ENCODE results near the gene FAXDC2.
"Not testable (repeated sequence)": the region's sequence is repeated elsewhere in the genome, so short reads cannot be mapped to it uniquely, and the experiment has no call there.

The FAXDC2 gene

GRCh38 chr5:154860765-154861164, 10.4 kb upstream of the FAXDC2 start:
- no peak for DNase-seq (ENCODE audit: low read depth)

GRCh38 chr5:154860123-154860522, 9.7 kb upstream of the FAXDC2 start:
- DNase-seq (ENCODE audit: low read depth): no peak

- no peak for DNase-seq (ENCODE audit: low read depth)
Observed at GRCh38 chr5:154858972-154859871, 8.8 kb upstream of the FAXDC2 start.

DNA sequence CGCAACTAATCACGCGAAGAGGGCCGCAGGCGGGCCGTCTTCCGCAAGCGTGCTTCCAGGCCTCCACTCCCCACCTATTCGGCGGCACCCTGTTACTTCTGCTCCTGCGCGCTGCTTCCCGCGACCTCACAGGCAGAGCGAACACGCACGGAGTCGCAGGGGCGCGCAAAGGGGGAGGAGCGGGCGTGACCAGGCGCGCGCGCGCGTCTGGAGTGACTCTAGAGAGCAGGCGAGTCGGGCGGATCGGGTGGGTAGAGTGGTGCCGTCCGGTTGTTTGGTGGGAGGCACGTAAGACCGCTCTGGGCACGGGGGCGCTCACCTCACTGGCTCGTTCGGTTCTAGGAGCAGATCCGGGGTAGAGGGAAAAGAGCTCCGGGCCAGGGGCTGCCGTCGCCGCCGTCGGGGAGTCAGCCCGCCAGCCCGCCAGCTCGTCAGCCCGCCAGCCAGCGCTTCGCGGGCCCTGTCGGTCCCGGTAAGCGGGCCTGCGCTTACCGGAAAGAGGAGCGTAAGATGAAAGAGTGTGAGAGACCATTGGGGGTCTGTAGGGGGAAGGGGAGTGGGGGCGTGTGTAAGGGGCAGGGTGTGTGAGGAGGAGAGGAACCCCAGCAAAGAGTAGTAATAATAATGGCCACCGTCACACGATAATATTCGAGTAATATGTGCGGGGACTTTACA, 8.0 kb upstream of the FAXDC2 start, which contains the start of gene CNOT8:
Gene CNOT8 (plus strand): TSS at position 331 of the 675 bp plus-strand sequence. CDS start 4,652 bp downstream, outside the sequence.
- peak; percentile 95 for DNase-seq (ENCODE audit: low read depth)

- peak; percentile 82 for DNase-seq (ENCODE audit: low read depth)
Observed at GRCh38 chr5:154857530-154858296, 7.3 kb upstream of the FAXDC2 start.

DNA sequence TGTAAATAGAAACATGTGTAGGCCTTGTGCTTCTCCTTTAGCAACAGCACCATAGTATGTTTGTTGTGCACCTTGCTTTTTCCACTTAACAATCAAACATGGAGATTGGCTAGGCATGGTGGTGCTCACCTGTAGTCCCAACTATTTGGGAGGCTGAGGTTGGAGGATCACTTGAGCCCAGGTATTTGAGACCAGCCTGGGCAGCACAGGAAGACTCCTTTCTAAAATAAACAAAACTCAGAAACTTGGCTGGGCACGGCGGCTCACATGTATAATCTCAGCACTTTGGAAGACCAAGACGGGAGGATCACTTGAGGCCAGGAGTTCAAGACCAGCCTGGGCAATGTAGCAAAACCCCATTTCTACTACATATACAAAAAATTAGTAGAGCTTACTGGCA, 948 bp upstream of the FAXDC2 start:
- no peak for DNase-seq (ENCODE audit: low read depth)

GRCh38 chr5:154849791-154850201, 607 bp downstream of the FAXDC2 start:
- no peak for DNase-seq (ENCODE audit: low read depth)

GRCh38 chr5:154849264-154849785, 1.1 kb downstream of the FAXDC2 start:
- DNase-seq (ENCODE audit: low read depth): no peak

- no peak for DNase-seq (ENCODE audit: low read depth)
Observed at GRCh38 chr5:154844809-154845208, 5.6 kb downstream of the FAXDC2 start.

- DNase-seq (ENCODE audit: low read depth): no peak
Observed at GRCh38 chr5:154842689-154843530, 7.5 kb downstream of the FAXDC2 start.

DNA sequence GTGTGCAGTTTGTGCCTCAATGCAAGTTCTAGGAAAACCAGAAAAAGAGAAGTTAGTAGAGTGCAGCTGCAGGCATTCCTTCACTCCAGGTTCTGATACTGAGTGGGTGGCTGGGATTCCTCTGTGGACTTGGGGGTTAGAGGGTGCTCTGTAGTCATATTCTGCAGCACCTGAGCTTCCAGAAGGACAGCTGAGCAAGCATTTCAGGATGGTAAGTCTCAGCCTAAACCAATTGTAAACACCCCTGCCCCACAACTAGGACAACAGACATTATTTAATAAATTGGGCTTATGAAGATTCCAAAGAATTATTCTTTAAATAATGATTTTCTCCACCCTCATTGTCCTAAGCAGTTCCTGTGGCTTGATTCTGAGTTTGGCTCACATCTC, 9.1 kb downstream of the FAXDC2 start:
- DNase-seq (ENCODE audit: low read depth): no peak

GRCh38 chr5:154840435-154841272, 9.7 kb downstream of the FAXDC2 start:
- no peak for DNase-seq (ENCODE audit: low read depth)

DNA sequence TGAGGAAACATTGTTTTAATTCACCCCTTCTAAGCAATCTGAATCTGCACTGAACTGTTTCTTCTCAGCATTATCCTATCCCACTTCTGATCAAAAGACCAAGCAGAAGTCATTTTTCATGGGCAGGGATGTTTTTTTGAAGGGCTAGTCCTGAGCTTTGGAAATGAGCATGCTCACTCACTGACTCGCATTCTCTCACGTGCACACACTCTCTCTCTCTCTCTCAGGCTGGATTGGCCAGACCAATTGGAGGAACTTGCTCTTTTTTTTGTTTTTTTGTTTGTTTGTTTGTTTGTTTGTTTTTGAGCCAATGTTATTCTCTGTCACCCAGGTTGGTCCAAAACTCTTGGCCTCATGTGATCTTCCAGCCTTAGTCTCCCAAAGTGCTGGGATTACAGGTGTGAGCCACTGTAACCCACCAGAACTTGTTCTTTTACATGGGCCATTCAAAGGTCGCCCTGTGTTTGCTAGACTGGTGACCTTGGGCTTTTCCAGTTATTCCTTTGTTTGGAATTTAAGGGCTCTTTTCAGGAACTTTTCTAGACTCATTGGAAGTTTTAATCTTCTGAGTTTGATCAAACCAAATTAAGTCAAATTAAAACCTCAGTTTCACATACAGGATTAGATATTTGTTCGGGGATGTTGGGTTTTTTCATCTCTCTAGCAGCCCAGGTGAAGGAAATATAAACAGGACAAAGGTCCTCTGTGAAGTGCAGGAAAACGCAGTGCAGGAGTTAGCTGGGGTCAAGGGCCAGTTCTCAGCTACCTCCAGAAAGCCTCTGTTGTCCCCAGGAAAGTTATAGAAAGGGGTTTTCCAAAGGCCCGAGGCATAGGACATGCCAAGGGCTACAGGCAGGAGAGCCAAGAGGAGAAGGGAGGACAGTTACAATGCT, 13.1 kb downstream of the FAXDC2 start:
- DNase-seq (ENCODE audit: low read depth): no peak

DNA sequence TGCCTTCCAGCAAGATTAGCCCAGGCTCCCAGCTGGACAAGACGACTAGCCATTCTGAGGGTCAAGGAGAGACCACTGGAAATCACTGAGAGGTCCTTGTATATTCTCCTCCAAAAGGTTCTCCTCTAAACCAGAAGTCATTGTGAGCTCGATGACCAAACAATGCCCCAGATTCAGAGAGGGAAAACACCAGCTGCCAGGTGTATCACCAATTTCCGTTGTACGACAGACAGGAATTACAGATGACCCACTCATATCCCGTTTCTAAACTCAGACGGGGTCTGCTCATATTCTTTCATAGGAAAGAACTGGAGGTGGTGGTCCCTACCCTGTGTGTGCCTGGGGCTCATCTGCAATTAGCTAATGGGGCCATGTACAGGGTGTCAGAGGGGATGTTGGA, 14.2 kb downstream of the FAXDC2 start:
- DNase-seq (ENCODE audit: low read depth): no peak

DNA sequence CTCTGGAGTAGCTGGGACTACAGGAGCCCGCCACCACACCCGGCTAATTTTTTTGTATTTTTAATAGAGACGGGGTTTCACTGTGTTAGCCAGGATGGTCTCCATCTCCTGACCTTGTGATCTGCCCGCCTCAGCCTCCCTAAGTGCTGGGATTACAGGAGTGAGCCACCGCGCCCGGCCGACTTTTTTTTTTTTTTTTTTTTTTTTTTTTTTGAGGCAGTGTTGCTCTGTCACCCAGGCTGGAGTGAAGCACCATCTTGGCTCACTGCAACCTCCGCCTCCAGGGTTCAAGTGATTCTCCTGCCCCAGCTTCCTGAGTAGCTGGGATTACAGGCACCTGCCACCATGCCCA, 14.7 kb downstream of the FAXDC2 start:
- not testable (repeated sequence) for DNase-seq (ENCODE audit: low read depth)

DNA sequence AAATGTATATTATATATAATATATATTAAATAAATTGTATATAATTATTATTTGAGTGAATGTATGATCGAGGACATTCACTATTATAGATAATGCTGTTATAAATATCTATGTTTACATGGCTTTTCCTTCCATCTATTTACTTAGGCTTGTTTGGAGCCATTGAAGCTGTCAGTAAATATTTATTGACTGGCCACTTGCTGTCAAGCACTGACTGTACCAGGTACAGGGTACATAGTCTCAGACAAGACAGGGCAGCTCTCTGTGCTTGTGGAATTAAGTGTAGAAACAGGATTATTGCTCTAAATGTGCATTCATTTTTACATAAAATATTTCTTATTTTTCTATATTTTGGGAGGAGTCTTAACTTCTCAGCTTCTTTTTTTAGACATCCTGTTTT, 16.4 kb downstream of the FAXDC2 start:
- DNase-seq (ENCODE audit: low read depth): no peak

GRCh38 chr5:154832804-154833203, 17.6 kb downstream of the FAXDC2 start:
- not testable (repeated sequence) for DNase-seq (ENCODE audit: low read depth)

DNA sequence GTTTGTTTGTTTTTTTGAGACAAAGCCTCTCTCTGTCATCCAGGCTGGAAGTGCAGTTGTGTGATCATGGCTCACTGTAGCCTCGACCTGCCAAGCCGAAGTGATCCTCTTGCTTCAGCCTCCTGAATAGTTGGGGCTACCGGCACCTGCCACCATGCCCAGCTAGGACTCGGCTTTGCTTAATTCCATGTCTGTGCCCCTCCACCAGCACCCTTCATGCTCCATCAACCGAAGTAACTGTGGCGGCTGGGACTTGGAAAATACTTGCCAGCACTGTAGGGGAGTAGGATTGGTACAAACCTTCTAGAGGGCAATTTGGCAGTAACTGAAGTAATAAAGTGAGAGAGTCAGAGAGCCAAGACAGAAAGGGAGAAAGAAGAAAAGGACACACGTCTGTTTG, 19.0 kb downstream of the FAXDC2 start:
- DNase-seq (ENCODE audit: low read depth): no peak

- no peak for DNase-seq (ENCODE audit: low read depth)
Observed at GRCh38 chr5:154830596-154830995, 19.8 kb downstream of the FAXDC2 start.

Measured in T-helper 22 cell (primary cell).